WI38 (cell line): ENCODE results near the gene C2orf76.
"Not testable (repeated sequence)": the region's sequence is repeated elsewhere in the genome, so short reads cannot be mapped to it uniquely, and the experiment has no call there.

Source experiments
- H3K4me3 ChIP-seq: 2 replicates; pipeline ENCODE4 v1.5.1; 2011; ENCODE audit warnings: low read depth, mild to moderate bottlenecking, control low read depth, low read length
- TF ChIP-seq, protein P1 (sequence below): IDR thresholded peaks from 2 replicates; pipeline ENCODE4 v1.5.1; 2012; ENCODE audit warnings: low read depth, mild to moderate bottlenecking, control low read depth, low read length

Gene C2orf76

GRCh38 chr2:119366649-119367471 is at the start of gene C2orf76, which contains the start of gene DBI:
Gene C2orf76 (minus strand): TSS chr2:119366834. CDS start chr2:119339959, 26,875 bp downstream.
Gene DBI (plus strand): TSS chr2:119366977. CDS start chr2:119367052, 75 bp downstream.
- TF ChIP-seq, protein P1, sequence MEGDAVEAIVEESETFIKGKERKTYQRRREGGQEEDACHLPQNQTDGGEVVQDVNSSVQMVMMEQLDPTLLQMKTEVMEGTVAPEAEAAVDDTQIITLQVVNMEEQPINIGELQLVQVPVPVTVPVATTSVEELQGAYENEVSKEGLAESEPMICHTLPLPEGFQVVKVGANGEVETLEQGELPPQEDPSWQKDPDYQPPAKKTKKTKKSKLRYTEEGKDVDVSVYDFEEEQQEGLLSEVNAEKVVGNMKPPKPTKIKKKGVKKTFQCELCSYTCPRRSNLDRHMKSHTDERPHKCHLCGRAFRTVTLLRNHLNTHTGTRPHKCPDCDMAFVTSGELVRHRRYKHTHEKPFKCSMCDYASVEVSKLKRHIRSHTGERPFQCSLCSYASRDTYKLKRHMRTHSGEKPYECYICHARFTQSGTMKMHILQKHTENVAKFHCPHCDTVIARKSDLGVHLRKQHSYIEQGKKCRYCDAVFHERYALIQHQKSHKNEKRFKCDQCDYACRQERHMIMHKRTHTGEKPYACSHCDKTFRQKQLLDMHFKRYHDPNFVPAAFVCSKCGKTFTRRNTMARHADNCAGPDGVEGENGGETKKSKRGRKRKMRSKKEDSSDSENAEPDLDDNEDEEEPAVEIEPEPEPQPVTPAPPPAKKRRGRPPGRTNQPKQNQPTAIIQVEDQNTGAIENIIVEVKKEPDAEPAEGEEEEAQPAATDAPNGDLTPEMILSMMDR = no peak
- H3K4me3 ChIP-seq = peak within 1 kb of the TSS; percentile 92

DNA sequence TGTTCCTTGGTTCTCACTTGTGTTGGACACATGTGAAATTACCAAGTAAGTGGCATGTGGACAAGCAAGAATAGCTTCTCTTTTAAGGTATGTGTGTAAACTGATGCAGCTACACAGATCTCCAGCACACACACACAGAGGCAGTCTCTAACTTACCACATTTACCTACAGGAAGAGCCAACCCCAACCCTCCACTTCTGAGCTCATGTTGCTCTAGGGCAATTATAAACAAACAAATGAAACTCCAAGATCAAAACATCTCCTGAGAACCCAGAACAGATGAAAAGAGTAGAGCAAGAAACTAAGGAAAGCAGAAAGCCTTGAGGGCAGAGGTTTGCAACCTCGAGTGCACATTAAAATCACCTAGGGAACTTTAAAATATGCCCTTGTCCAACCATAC is 49.0 kb upstream of the C2orf76 start:
- H3K4me3 ChIP-seq = no peak overlapping the region
- TF ChIP-seq, protein P1 = no peak

- no peak overlapping the region for H3K4me3 ChIP-seq
- TF ChIP-seq, protein P1 = no peak
Measured at GRCh38 chr2:119414894-119415293, 48.3 kb upstream of the C2orf76 start.

GRCh38 chr2:119409506-119409905 is 42.9 kb upstream of the C2orf76 start:
- TF ChIP-seq, protein P1 = no peak
- H3K4me3 ChIP-seq = no peak overlapping the region

- TF ChIP-seq, protein P1 = no peak
- no peak overlapping the region for H3K4me3 ChIP-seq
Measured at GRCh38 chr2:119408221-119408619, 41.6 kb upstream of the C2orf76 start.

DNA sequence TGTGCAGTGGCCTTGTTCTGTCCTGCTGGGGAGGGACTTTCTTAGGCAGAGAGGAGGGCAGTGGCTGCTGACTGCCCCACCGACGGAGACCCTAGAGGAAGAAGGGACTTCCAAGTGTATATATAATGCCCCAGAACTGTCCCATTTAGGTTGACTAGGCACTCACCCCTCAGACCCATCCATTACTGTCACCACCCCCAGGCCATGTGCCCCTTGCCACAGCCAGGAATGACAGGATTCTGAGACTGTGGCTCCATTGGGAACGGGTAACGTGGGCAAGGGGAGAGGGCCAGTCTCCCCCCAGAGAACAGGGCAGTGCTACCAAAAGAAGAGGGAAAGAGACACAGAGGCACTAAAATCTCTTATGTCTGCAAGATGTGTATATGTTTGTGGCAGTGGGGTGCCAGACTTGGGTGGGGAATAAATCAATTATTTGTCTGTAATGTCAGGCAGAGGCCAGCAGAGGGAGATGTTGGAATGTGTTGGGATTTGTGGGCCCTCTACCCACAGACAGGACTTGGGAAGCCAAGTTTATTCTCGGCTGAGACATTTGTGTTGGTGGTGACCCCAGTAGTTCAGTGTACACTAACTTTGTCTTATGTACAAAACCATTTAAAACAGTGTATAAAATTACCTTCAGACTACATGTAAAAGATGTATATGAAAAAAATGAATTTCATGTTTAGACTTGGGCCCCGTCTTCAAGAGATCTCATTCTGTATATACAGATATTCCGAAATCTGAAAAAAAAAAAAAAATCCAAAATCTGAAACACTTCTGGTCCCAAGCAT is 41.0 kb upstream of the C2orf76 start:
- H3K4me3 ChIP-seq = no peak overlapping the region
- TF ChIP-seq, protein P1 = peak; percentile 67

- no peak overlapping the region for H3K4me3 ChIP-seq
- TF ChIP-seq, protein P1 = no peak
Measured at GRCh38 chr2:119405151-119405550, 38.5 kb upstream of the C2orf76 start.

DNA sequence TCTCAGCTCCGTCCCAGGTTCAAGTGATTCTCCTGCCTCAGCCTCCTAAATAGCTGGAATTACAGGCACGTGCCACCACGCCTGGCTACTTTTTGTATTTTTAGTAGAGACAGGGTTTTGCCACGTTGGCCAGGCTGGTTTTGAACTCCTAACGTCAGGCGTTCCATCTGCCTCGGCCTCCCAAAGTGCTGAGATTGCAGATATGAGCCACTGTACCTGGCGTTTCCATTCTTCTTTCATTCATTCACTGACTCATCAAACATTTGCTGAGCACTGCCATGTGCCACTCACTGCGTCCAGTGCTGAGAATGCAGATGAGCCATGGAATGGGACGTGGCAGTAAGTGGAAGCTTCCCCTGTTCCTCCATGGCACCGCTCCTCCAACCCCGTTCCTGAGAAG is 37.0 kb upstream of the C2orf76 start:
- not testable (repeated sequence) for H3K4me3 ChIP-seq
